KG1 (cell line): ENCODE data around the gene CTNND1.
"Not testable (repeated sequence)": the region's sequence is repeated elsewhere in the genome, so short reads cannot be mapped to it uniquely, and the experiment has no call there.

Experiments
- DNase-seq: peaks from one replicate; lab custom pipeline; 2025; lab: John Stamatoyannopoulos, UW

Gene CTNND1

GRCh38 chr11:57791321-57792059 is 29.9 kb downstream of the CTNND1 start:
- no peak for DNase-seq

- peak; percentile 98 for DNase-seq
Measured at GRCh38 chr11:57792060-57792541, 30.5 kb downstream of the CTNND1 start.

GRCh38 chr11:57792870-57793269 is 31.3 kb downstream of the CTNND1 start:
- no peak for DNase-seq

- no peak for DNase-seq
Measured at GRCh38 chr11:57793351-57794115, 31.9 kb downstream of the CTNND1 start.

DNA sequence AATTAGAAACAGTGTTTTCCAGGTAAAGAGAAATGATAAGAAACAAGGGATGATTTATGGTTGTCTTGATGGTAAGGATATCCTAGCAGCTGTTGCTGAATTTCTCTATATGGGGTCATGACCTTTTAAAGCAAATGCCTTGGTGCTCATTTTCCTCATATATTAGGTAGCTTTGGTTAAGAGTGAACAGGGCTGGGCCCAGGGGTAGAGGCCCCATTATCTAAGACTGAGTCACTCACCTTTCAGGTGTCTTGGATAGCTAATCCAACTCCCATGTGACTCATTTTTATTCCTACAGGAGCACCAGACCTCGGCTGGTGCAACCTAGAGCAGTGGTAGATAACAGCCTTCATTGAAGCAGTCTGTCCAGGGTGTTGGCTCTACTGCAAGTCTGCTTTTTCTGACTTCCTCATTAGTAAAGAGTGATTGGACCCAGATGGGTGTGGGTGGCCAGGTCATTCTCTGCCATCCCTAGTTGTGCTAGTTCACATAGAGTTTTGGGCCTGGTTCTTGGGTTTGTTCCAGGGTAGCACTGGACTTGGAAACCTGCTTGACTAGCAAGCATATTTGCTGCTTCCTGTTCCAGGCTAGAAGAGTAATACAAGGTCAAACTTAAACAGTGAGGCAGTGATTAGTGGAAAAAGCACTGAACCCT is 37.4 kb downstream of the CTNND1 start:
- DNase-seq: no peak

DNA sequence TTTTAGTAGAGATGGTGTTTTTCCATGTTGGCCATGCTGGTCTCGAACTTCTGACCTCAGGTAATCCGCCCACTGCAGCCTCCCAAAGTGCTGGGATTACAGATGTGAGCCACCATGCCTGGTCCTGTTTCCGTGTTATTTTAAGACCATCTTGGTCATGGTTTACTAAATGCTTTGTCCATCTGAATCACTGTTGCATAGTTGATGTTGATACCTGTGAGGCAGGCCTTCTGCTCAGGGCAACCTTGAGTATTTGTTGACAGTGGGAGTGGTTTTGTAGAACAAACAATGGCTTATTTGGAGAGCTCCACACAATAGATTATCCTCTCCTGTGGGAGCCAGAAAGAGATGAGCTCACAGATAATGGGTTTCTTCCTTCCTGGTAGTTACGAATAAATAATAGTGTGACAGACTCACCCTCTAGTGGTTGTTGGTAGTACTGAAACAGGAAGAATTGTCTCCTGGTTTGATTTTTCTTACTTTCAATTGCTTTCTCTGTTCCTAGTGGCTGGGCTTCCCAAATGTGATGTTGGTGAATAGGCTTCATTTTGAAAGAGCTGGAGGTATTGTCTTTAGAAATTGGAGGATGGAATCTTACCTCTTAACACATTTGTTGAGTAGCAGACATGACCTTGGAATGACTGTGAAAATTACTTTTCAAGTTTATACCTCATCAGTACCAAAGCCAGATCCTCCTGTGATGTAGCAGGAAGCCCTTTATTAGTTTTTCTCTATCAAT is 39.0 kb downstream of the CTNND1 start:
- peak; percentile 78 for DNase-seq

- no peak for DNase-seq
Measured at GRCh38 chr11:57801183-57801485, 39.5 kb downstream of the CTNND1 start.

- no peak for DNase-seq
Measured at GRCh38 chr11:57802411-57802810, 40.8 kb downstream of the CTNND1 start.

- no peak for DNase-seq
Measured at GRCh38 chr11:57804466-57804865, 42.9 kb downstream of the CTNND1 start.

- DNase-seq: no peak
Measured at GRCh38 chr11:57805780-57806179, 44.2 kb downstream of the CTNND1 start.

- no peak for DNase-seq
Measured at GRCh38 chr11:57812634-57813033, 51.0 kb downstream of the CTNND1 start.

DNA sequence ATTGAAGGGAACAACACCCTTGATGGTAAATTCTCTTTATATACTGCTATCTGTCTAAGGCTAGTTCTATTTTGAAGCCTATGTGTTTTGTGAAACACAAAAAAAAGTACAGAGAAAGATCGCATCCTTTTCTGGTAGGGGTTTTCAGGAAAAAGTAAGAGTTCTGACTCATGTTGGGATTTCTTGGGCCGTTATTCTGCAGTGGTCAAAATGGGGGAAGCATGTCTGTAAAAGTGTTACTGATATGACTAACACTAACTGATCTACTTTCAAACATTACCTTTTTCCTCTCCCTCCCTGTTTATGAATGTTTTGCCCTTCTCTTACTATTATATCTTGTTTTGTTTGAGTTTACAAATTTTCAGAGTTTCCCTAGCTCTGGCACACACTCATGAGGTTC is 53.9 kb downstream of the CTNND1 start:
- DNase-seq: no peak

DNA sequence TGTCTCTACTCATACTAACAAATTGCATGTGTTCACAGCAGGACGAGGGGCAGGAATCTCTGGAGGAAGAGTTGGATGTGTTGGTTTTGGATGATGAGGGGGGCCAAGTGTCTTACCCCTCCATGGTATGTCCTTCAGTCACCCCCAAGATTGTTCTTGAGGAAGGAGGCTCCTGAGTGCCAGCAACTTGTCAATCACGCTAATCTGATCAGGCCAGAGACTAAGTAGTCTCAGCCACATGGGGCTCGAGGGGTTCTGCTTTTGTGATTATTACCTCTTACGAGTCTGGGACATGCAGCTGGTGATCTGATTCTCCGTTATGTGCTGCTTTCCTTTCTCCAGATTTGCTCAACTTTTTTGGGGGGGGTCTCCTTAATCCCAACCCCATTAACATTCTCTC is 54.3 kb downstream of the CTNND1 start:
- DNase-seq: no peak

DNA sequence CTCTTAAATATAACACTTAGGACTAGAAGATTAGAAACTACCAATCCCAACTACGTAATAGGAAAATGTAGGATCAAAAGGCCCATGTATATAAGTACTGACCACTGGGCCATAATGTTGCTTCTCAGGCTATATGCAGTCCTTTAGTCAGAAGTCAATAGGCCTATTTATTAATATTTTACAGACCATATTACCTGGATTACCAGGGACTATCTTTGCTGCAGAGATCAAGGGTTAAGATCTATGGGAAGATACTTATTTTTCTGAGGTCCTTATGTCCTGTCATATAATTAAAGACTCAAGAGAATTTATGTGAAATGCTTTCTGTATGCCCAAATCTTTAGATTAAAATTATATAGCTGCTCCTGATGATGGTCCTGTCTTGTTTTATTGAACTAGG is 57.2 kb downstream of the CTNND1 start:
- no peak for DNase-seq

DNA sequence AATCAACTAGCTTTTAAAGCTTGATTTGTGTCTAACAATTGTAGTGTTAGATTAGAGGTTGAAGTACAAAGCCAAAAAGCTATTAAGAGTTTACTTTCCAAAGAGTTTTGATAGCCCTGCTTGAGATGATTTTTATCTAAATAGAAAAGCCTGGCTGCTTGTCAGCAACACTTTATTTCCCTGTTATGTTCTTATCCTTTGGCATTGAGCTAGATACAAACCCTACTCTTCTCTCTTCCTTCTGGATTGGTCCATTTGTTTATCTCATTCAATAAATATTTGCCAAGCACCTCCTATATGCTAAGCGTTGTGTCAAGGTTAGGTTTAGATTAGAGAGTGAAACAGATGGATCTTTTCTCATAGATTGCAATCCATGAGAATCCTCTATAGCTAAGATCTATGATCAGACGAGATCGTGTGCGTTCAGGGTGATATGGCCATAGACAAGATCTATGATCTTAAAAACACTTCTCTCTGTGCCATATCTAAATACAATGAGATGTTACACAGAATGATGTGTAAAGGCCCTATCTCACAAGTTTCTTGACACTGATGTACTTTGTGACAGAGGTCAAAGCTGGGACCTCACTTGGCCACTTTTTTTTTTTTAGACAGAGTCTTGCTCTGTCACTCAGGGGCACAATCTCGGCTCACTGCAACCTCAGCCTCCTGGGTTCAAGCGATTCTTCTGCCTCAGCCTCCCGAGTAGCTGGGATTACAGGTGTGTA is 57.8 kb downstream of the CTNND1 start:
- no peak for DNase-seq

DNA sequence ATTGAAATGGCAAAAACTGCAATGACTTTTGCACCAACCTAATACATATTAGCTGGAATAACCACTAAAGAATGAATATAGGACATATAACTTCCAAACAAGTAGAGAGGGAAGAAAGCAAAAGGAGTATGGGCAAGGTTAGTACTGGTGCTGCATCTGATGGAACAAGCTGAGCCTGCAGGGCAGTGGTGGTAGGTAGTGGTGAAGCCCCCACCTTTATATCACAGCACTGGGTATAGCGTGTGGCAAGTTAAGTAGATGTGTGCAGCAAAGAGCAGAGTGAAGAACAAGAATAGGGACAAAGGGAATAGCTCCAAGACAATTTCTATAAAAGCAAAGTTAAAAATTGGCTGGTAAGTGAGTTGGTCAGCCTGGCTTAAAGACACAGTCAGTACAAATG is 62.3 kb downstream of the CTNND1 start:
- no peak for DNase-seq

- DNase-seq: no peak
Measured at GRCh38 chr11:57834852-57835251, 73.2 kb downstream of the CTNND1 start.

- not testable (repeated sequence) for DNase-seq
Measured at GRCh38 chr11:57838609-57839008, 77.0 kb downstream of the CTNND1 start.

- no peak for DNase-seq
Measured at GRCh38 chr11:57842873-57843272, 81.3 kb downstream of the CTNND1 start.

DNA sequence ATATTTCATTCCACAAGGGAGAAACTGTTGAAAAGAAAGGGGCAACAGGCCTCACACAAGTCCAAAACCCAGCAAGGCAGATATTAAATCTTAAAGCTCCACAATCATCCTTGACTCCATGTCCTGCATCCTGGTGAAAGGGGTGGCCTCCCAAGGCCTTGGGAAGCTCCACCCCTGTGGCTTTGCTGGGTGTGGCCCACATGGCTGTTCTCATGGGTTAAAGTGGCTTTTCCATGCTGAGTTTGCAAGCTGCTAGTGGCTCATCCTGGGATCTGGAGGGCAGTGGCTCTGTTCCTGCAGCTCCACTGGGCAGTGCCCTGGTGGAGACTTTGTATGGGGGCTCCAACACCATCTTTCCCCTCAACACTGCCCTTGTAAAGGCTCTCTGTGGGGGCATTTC is 106.4 kb downstream of the CTNND1 start:
- no peak for DNase-seq

DNA sequence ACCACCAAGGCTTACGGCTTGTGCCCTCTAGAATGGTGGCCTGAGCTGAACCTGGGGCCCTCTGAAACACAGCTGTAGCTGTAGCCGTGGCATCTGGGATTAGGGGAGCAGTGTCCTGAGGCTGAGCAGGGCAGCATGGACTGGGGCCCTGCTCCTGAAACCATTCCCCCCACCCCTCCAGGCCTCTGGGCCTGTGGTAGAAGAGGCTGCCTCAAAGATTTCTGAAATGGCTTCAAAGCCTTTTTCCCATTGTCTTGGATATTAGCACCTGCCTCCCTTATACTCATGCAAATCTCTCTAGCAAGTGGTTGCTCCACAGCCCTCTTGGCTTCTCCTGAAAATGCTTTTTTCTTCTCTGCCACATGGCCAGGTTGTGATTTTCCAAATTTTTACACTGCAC is 106.9 kb downstream of the CTNND1 start:
- DNase-seq: no peak
